Osteoblast (primary cell): Measurements from ENCODE around the gene NT5DC1. TPM values are rescaled to one million over a fixed set of nuclear protein-coding genes. Genes with fewer than 3 reads are reported as not detected.

ENCODE experiments used
- DNase-seq: peaks from one replicate; pipeline ENCODE4 v3.0.0; 2011; ENCODE audit warnings: low spot score, mixed read lengths; ENCODE audit not compliant: insufficient read length; ENCODE audit errors: missing footprints
- H2AFZ ChIP-seq: 2 replicates; pipeline ENCODE4 v1.6.0; 2011; ENCODE audit warnings: mild to moderate bottlenecking, low read length
- H3K27ac ChIP-seq: 2 replicates; pipeline ENCODE4 v1.5.1; 2011; ENCODE audit warnings: mild to moderate bottlenecking, low read depth, low read length, moderate library complexity
- H3K27me3 ChIP-seq: 2 replicates; pipeline ENCODE4 v1.6.0; 2012; ENCODE audit warnings: mild to moderate bottlenecking, control low read depth, inconsistent platforms, low read length, moderate library complexity; ENCODE audit not compliant: insufficient read depth
- H3K36me3 ChIP-seq: 2 replicates; pipeline ENCODE4 v1.5.1; 2011; ENCODE audit warnings: mild to moderate bottlenecking, low read length, control low read depth, moderate library complexity; ENCODE audit not compliant: insufficient read depth
- H3K4me1 ChIP-seq: 2 replicates; pipeline ENCODE4 v1.5.1; 2011; ENCODE audit warnings: mild to moderate bottlenecking, low read length, control low read depth, moderate library complexity; ENCODE audit not compliant: insufficient read depth
- H3K4me2 ChIP-seq: 2 replicates; pipeline ENCODE4 v1.6.0; 2011; ENCODE audit warnings: mild to moderate bottlenecking, low read length; ENCODE audit not compliant: insufficient read depth
- H3K4me3 ChIP-seq: fragments of 200-600 bp; sonication (generic); 3 replicates; pipeline ENCODE4 v1.5.1; 2012; ENCODE audit warnings: mild to moderate bottlenecking, low read length, inconsistent platforms; ENCODE audit not compliant: insufficient read depth
- H3K79me2 ChIP-seq: 2 replicates; pipeline ENCODE4 v1.6.0; 2012; ENCODE audit warnings: mild to moderate bottlenecking, low read length, control low read depth, inconsistent platforms; ENCODE audit not compliant: insufficient read depth
- H3K9me3 ChIP-seq: 2 replicates; pipeline ENCODE4 v1.5.1; 2011; ENCODE audit warnings: low read depth, low read length, control low read depth
- H4K20me1 ChIP-seq: 2 replicates; pipeline ENCODE4 v1.6.0; 2012; ENCODE audit warnings: mild to moderate bottlenecking, low read length, control low read depth; ENCODE audit not compliant: insufficient read depth
- total RNA-seq: library from RNA; depleted of rRNA; stranded (reverse); fragments of >200 nt; gene quantifications from 2 replicates; pipeline ENCODE4 v1.2.3, GENCODE V29; 2012
- TF ChIP-seq, protein P1 (sequence below): IDR thresholded peaks from 2 replicates; pipeline ENCODE4 v1.5.1; 2011; ENCODE audit warnings: mild to moderate bottlenecking, low read depth, low read length, moderate library complexity; ENCODE audit errors: extremely low read depth

NT5DC1 gene
- total RNA-seq, 1 donor, result 7.2 TPM

GRCh38 chr6:116253505-116254296, 153.0 kb downstream of the NT5DC1 start, which contains the start of gene TSPYL4:
Gene TSPYL4, minus strand, starts transcription at chr6:116254075. Its CDS starts 67 bp downstream, at chr6:116254008.
- H3K27ac ChIP-seq, result peak within 1 kb of the TSS; percentile 97
- DNase-seq, result peak; percentile 93
- TF ChIP-seq, protein P1, sequence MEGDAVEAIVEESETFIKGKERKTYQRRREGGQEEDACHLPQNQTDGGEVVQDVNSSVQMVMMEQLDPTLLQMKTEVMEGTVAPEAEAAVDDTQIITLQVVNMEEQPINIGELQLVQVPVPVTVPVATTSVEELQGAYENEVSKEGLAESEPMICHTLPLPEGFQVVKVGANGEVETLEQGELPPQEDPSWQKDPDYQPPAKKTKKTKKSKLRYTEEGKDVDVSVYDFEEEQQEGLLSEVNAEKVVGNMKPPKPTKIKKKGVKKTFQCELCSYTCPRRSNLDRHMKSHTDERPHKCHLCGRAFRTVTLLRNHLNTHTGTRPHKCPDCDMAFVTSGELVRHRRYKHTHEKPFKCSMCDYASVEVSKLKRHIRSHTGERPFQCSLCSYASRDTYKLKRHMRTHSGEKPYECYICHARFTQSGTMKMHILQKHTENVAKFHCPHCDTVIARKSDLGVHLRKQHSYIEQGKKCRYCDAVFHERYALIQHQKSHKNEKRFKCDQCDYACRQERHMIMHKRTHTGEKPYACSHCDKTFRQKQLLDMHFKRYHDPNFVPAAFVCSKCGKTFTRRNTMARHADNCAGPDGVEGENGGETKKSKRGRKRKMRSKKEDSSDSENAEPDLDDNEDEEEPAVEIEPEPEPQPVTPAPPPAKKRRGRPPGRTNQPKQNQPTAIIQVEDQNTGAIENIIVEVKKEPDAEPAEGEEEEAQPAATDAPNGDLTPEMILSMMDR, result no peak
- peak within 1 kb of the TSS; percentile 96 for H2AFZ ChIP-seq
- peak within 1 kb of the TSS; percentile 99 for H3K4me3 ChIP-seq
- peaks cover 59% of the 10 kb centered on the region for H3K79me2 ChIP-seq
- peak within 1 kb of the TSS; percentile 89 for H3K4me2 ChIP-seq
- no peaks in the 10 kb centered on the region for H4K20me1 ChIP-seq
- peaks cover 4% of the 10 kb centered on the region for H3K36me3 ChIP-seq
- H3K27me3 ChIP-seq, result no peaks in the 10 kb centered on the region
- H3K4me1 ChIP-seq, result peaks cover 45% of the 10 kb centered on the region
- no peaks in the 10 kb centered on the region for H3K9me3 ChIP-seq

DNA sequence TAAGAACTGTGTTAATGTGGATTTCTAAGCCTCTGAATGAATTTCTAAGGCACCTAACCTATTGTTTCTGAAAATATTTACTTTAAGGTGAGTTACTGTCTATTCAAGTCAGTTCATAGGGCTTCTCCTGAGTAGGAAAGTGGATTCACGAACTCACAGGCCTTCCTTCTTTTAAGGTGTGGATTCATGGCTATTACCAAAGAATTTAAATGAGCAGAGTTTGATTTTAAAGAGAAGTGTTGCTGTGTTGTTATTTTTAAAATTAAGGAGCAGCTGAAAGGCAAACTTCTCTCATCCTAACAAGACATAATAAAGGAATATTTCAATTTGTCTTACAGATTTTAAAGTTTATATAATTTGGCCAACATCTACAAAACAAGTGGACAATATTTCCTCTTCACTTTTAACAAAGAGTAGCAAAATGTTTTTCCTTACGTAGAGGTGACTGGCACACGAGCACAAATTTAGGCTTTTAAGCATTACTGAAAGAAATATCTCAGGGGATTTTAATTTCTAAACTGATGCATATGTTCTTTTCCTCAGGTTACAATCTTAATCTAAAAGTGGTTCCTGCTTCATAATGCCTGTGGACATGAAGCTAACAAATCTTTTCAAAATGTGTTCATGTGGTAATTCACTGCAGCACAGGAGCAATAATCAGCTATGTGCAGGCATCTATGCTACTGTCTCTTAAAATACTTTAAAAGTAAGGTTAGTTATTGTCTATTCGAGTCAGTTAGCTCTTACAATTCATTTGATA, 153.8 kb downstream of the NT5DC1 start:
- DNase-seq, result no peak
- Histone ChIP-seq H3K4me1 (peaks cover 43% of the 10 kb centered on the region), H3K36me3 (peaks cover 4% of the 10 kb centered on the region), H3K27me3 (no peaks in the 10 kb centered on the region), H3K4me3 (peak overlapping the region; percentile 99), H2AFZ (peak overlapping the region; percentile 96), H3K79me2 (peaks cover 51% of the 10 kb centered on the region), H3K27ac (peak overlapping the region; percentile 97), H3K9me3 (no peaks in the 10 kb centered on the region), H3K4me2 (peak overlapping the region; percentile 89), H4K20me1 (no peaks in the 10 kb centered on the region)
- TF ChIP-seq, protein P1, result no peak

- peak overlapping the region; percentile 89 for H3K4me2 ChIP-seq
- no peak overlapping the region for H3K4me3 ChIP-seq
- peak overlapping the region; percentile 97 for H3K27ac ChIP-seq
- no peak for DNase-seq
- H3K79me2 ChIP-seq, result peaks cover 43% of the 10 kb centered on the region
- H3K9me3 ChIP-seq, result no peaks in the 10 kb centered on the region
- peaks cover 4% of the 10 kb centered on the region for H3K36me3 ChIP-seq
- peaks cover 35% of the 10 kb centered on the region for H3K4me1 ChIP-seq
- peak overlapping the region; percentile 36 for H2AFZ ChIP-seq
- TF ChIP-seq, protein P1, result no peak
- H3K27me3 ChIP-seq, result no peaks in the 10 kb centered on the region
- no peaks in the 10 kb centered on the region for H4K20me1 ChIP-seq
Measured at GRCh38 chr6:116255246-116255800, 154.7 kb downstream of the NT5DC1 start.

- Histone ChIP-seq H4K20me1 (no peaks in the 10 kb centered on the region), H3K36me3 (peaks cover 4% of the 10 kb centered on the region), H2AFZ (no peak overlapping the region), H3K79me2 (peaks cover 30% of the 10 kb centered on the region), H3K27me3 (no peaks in the 10 kb centered on the region), H3K4me3 (no peak overlapping the region), H3K4me1 (peaks cover 24% of the 10 kb centered on the region), H3K27ac (no peak overlapping the region), H3K9me3 (no peaks in the 10 kb centered on the region), H3K4me2 (no peak overlapping the region)
- TF ChIP-seq, protein P1, result no peak
- no peak for DNase-seq
Measured at GRCh38 chr6:116256694-116257093, 156.0 kb downstream of the NT5DC1 start.
